Measurements from ENCODE around the gene TEAD1.

The TEAD1 gene

GRCh38 chr11:12789596-12790215, 115.5 kb downstream of the TEAD1 start:
- no peak for DNase-seq (ENCODE audit: low spot score)

- no peak for DNase-seq (ENCODE audit: low spot score)
Measured at GRCh38 chr11:12790861-12791616, 116.8 kb downstream of the TEAD1 start.

GRCh38 chr11:12792018-12792417, 117.8 kb downstream of the TEAD1 start:
- DNase-seq (ENCODE audit: low spot score): no peak

GRCh38 chr11:12792590-12792989, 118.4 kb downstream of the TEAD1 start:
- DNase-seq (ENCODE audit: low spot score): no peak

GRCh38 chr11:12793065-12793464, 118.8 kb downstream of the TEAD1 start:
- DNase-seq (ENCODE audit: low spot score): no peak

- DNase-seq (ENCODE audit: low spot score): no peak
Measured at GRCh38 chr11:12793506-12793905, 119.3 kb downstream of the TEAD1 start.

- DNase-seq (ENCODE audit: low spot score): no peak
Measured at GRCh38 chr11:12794576-12795230, 120.5 kb downstream of the TEAD1 start.

- DNase-seq (ENCODE audit: low spot score): no peak
Measured at GRCh38 chr11:12797996-12798395, 123.8 kb downstream of the TEAD1 start.

GRCh38 chr11:12798609-12799011, 124.4 kb downstream of the TEAD1 start:
- no peak for DNase-seq (ENCODE audit: low spot score)

- DNase-seq (ENCODE audit: low spot score): no peak
Measured at GRCh38 chr11:12799334-12799835, 125.2 kb downstream of the TEAD1 start.

- DNase-seq (ENCODE audit: low spot score): peak; percentile 64
Measured at GRCh38 chr11:12800032-12800671, 125.9 kb downstream of the TEAD1 start.

GRCh38 chr11:12800871-12801270, 126.7 kb downstream of the TEAD1 start:
- no peak for DNase-seq (ENCODE audit: low spot score)

- DNase-seq (ENCODE audit: low spot score): no peak
Measured at GRCh38 chr11:12801976-12802375, 127.8 kb downstream of the TEAD1 start.

- no peak for DNase-seq (ENCODE audit: low spot score)
Measured at GRCh38 chr11:12802418-12803085, 128.3 kb downstream of the TEAD1 start.

- DNase-seq (ENCODE audit: low spot score): no peak
Measured at GRCh38 chr11:12803086-12803826, 129.0 kb downstream of the TEAD1 start.

- DNase-seq (ENCODE audit: low spot score): no peak
Measured at GRCh38 chr11:12806113-12806512, 131.9 kb downstream of the TEAD1 start.

- DNase-seq (ENCODE audit: low spot score): no peak
Measured at GRCh38 chr11:12807621-12808020, 133.4 kb downstream of the TEAD1 start.

GRCh38 chr11:12808519-12808918, 134.3 kb downstream of the TEAD1 start:
- DNase-seq (ENCODE audit: low spot score): peak; percentile 40

- no peak for DNase-seq (ENCODE audit: low spot score)
Measured at GRCh38 chr11:12809364-12809763, 135.1 kb downstream of the TEAD1 start.

GRCh38 chr11:12809864-12810567, 135.8 kb downstream of the TEAD1 start:
- DNase-seq (ENCODE audit: low spot score): no peak

- peak; percentile 70 for DNase-seq (ENCODE audit: low spot score)
Measured at GRCh38 chr11:12810568-12810894, 136.3 kb downstream of the TEAD1 start.

All from AG20443 (cell line).